NCI-H2107 treated with DMSO at 0.1 percent for 48 hours (cell line): Measurements from ENCODE around the gene PARG.
"Not testable (repeated sequence)": the region's sequence is repeated elsewhere in the genome, so short reads cannot be mapped to it uniquely, and the experiment has no call there.

Experiments
- DNase-seq: peaks from one replicate; lab custom pipeline; 2025; ENCODE audit not compliant: unreplicated experiment; lab: John Stamatoyannopoulos, UW

PARG gene

GRCh38 chr10:49941447-49942338 is at the start of gene PARG, which contains the start of gene TIMM23B:
PARG (minus strand) TSS chr10:49942027; CDS start chr10:49941725, 302 bp downstream.
TIMM23B (plus strand) TSS chr10:49942053; CDS start chr10:49942195, 142 bp downstream.
- peak; percentile 12 for DNase-seq

GRCh38 chr10:49988376-49988775 is 46.5 kb upstream of the PARG start, which contains the start of gene AGAP6:
AGAP6 (plus strand) TSS chr10:49988406; CDS start chr10:49988716, 310 bp downstream.
- not testable (repeated sequence) for DNase-seq

GRCh38 chr10:49987207-49987606 is 45.4 kb upstream of the PARG start:
- DNase-seq: not testable (repeated sequence)

GRCh38 chr10:49977756-49978155 is 35.9 kb upstream of the PARG start:
- not testable (repeated sequence) for DNase-seq

GRCh38 chr10:49972094-49972493 is 30.3 kb upstream of the PARG start:
- DNase-seq: not testable (repeated sequence)

- DNase-seq: not testable (repeated sequence)
Measured at GRCh38 chr10:49971466-49971865, 29.6 kb upstream of the PARG start.

GRCh38 chr10:49970331-49970857 is 28.6 kb upstream of the PARG start:
- DNase-seq: not testable (repeated sequence)

GRCh38 chr10:49953122-49953521 is 11.3 kb upstream of the PARG start:
- DNase-seq: not testable (repeated sequence)

- DNase-seq: not testable (repeated sequence)
Measured at GRCh38 chr10:49952006-49952405, 10.2 kb upstream of the PARG start.

GRCh38 chr10:49948737-49949136 is 6.9 kb upstream of the PARG start:
- not testable (repeated sequence) for DNase-seq

GRCh38 chr10:49948142-49948541 is 6.3 kb upstream of the PARG start:
- not testable (repeated sequence) for DNase-seq

- not testable (repeated sequence) for DNase-seq
Measured at GRCh38 chr10:49943607-49944006, 1.8 kb upstream of the PARG start.

GRCh38 chr10:49942339-49942705 is 495 bp upstream of the PARG start:
- not testable (repeated sequence) for DNase-seq

- not testable (repeated sequence) for DNase-seq
Measured at GRCh38 chr10:49931959-49932728, 9.7 kb downstream of the PARG start.

GRCh38 chr10:49931276-49931675 is 10.6 kb downstream of the PARG start:
- DNase-seq: not testable (repeated sequence)

GRCh38 chr10:49923572-49923971 is 18.3 kb downstream of the PARG start:
- DNase-seq: not testable (repeated sequence)

GRCh38 chr10:49922041-49922440 is 19.8 kb downstream of the PARG start:
- not testable (repeated sequence) for DNase-seq

- DNase-seq: not testable (repeated sequence)
Measured at GRCh38 chr10:49917927-49918326, 23.9 kb downstream of the PARG start.

- DNase-seq: not testable (repeated sequence)
Measured at GRCh38 chr10:49916451-49916850, 25.4 kb downstream of the PARG start.

- not testable (repeated sequence) for DNase-seq
Measured at GRCh38 chr10:49910295-49910694, 31.5 kb downstream of the PARG start.
